Measurements from ENCODE around the gene NSUN3. TPM values are rescaled to one million over a fixed set of nuclear protein-coding genes. Genes with fewer than 3 reads are reported as not detected.

Gene NSUN3
- total RNA-seq, 1 experiment from 2014 or later, result 14.4 TPM

- in situ Hi-C loops (cut with HindIII; ENCODE audit: low pct_unique_long_range_greater_than_20kb, low sequenced_read_pairs) (no loop called here), intact Hi-C loops (cut with micrococcal nuclease; ENCODE audit: unreplicated experiment) (no loop called here)
- DNase-seq (ENCODE audit: low read depth, low spot score) (no peak), ATAC-seq (no peak)
- Histone ChIP-seq H3K9me3 (ENCODE audit: control insufficient read depth, insufficient read depth, low read depth, low read length) (no peaks in the 10 kb centered on the region), H3K27me3 (ENCODE audit: control insufficient read depth, insufficient read depth, low read length) (peaks cover 3% of the 10 kb centered on the region; the same call in 1 of the 2 replicates), H3K36me3 (ENCODE audit: control insufficient read depth, insufficient read depth, low read length) (no peaks in the 10 kb centered on the region), H3K4me3 (ENCODE audit: low read depth in 2 of 2, low read length in 2 of 2) (no peak overlapping the region), H3K27ac (ENCODE audit: low read length) (no peak overlapping the region), H3K4me1 (ENCODE audit: control insufficient read depth, insufficient read depth, low read length) (no peaks in the 10 kb centered on the region)
- BruUV-seq (replicated peaks), result no TSS peak
- ChIA-PET POLR2A (no interaction called here), CTCF (no interaction called here)
- TF ChIP-seq TCF7L2 (IDR thresholded peaks at IDR 0.05; ENCODE audit: low read depth, low read length) (no peak), CTCF (IDR thresholded peaks at IDR 0.05) (no peak), POLR2AphosphoS5 (IDR thresholded peaks at IDR 0.05; ENCODE audit: low read depth, low read length) (no peak), SIN3A (IDR thresholded peaks at IDR 0.05; ENCODE audit: borderline replicate concordance, insufficient read depth, low read depth, low read length) (no peak), REST (IDR thresholded peaks at IDR 0.05; ENCODE audit: insufficient read depth in 1 of 2, low read depth in 2 of 2, low read length in 1 of 2) (no peak)
Observed at GRCh38 chr3:94171954-94172353, 109.1 kb downstream of the NSUN3 start.

- H3K4me1 ChIP-seq (ENCODE audit: control insufficient read depth, insufficient read depth, low read length), result no peaks in the 10 kb centered on the region
- no peak for DNase-seq (ENCODE audit: low read depth, low spot score)
- ChIA-PET POLR2A (no interaction called here), CTCF (no interaction called here)
- H3K4me3 ChIP-seq (ENCODE audit: low read depth in 2 of 2, low read length in 2 of 2), result no peak overlapping the region
- H3K27ac ChIP-seq (ENCODE audit: low read length), result no peak overlapping the region
- ATAC-seq, result no peak
- no TSS peak for BruUV-seq (replicated peaks)
- intact Hi-C loops (cut with micrococcal nuclease; ENCODE audit: unreplicated experiment), result no loop called here
- no peak for TF ChIP-seq SIN3A (IDR thresholded peaks at IDR 0.05; ENCODE audit: borderline replicate concordance, insufficient read depth, low read depth, low read length)
- no peak for TF ChIP-seq CTCF (IDR thresholded peaks at IDR 0.05)
- TF ChIP-seq POLR2AphosphoS5 (IDR thresholded peaks at IDR 0.05; ENCODE audit: low read depth, low read length), result no peak
- TF ChIP-seq REST (IDR thresholded peaks at IDR 0.05; ENCODE audit: insufficient read depth in 1 of 2, low read depth in 2 of 2, low read length in 1 of 2), result no peak
- TF ChIP-seq TCF7L2 (IDR thresholded peaks at IDR 0.05; ENCODE audit: low read depth, low read length), result no peak
- no peaks in the 10 kb centered on the region; the same call in 1 of the 2 replicates for H3K27me3 ChIP-seq (ENCODE audit: control insufficient read depth, insufficient read depth, low read length)
- in situ Hi-C loops (cut with HindIII; ENCODE audit: low pct_unique_long_range_greater_than_20kb, low sequenced_read_pairs), result no loop called here
- H3K36me3 ChIP-seq (ENCODE audit: control insufficient read depth, insufficient read depth, low read length), result no peaks in the 10 kb centered on the region
- H3K9me3 ChIP-seq (ENCODE audit: control insufficient read depth, insufficient read depth, low read depth, low read length), result no peaks in the 10 kb centered on the region
Observed at GRCh38 chr3:94172695-94173310, 109.9 kb downstream of the NSUN3 start.
